Ishikawa (cell line): ENCODE measurements around the gene BTBD7.

ENCODE experiments used
- NFIC ChIP-seq: IDR thresholded peaks from 2 replicates; pipeline ENCODE4 v1.6.1; 2012
- TEAD4 ChIP-seq: IDR thresholded peaks from 2 replicates; pipeline ENCODE4 v1.6.1; 2012
- USF1 ChIP-seq: IDR thresholded peaks from 2 replicates; pipeline ENCODE4 v1.6.1; 2012

GRCh38 chr14:93200553-93200952 lies 132.3 kb downstream of the BTBD7 start:
- TF ChIP-seq USF1 (no peak), TEAD4 (no peak), NFIC (no peak)
